HCT116 (cell line): ENCODE data around the gene ATP11B. TPM values are rescaled to one million over a fixed set of nuclear protein-coding genes. Genes with fewer than 3 reads are reported as not detected.

Source experiments
- ATAC-seq: fragments of 200-7000 bp; cut with Tn5 transposase; 2 replicates; pipeline ENCODE4 v1.9.1; 2020; ENCODE audit warnings: mild to moderate bottlenecking, moderate library complexity
- BruUV-seq: library from RNA; stranded (reverse); fragments of 400-500 nt; replicated peaks from 2 replicates; lab custom pipeline; 2021; lab: Mats Ljungman, UMichigan
- CTCF ChIA-PET: fragments of 300-600 bp; sonication (Branson Sonifier 250); formaldehyde crosslinking; loops from one replicate; lab custom pipeline; 2021; ENCODE audit warnings: antibody characterized with exemption; lab: Charles Lee
- POLR2A ChIA-PET: fragments of 300-600, 350-600 bp; sonication (Branson Sonifier 250); formaldehyde crosslinking; loops from one replicate; lab custom pipeline; 2021; ENCODE audit warnings: antibody characterized with exemption; lab: Charles Lee
- RAD21 ChIA-PET, 2 experiments: fragments of 300-600 bp; sonication (Branson Sonifier 250); formaldehyde crosslinking; loops; one replicate each; lab custom pipeline; 2023; ENCODE audit warnings: low total read pairs in 2 of 2; ENCODE audit not compliant: uncharacterized antibody in 2 of 2, unreplicated experiment in 2 of 2, low non-redundant PET in 1 of 2; lab: Charles Lee
- DNase-seq: peaks from one replicate; pipeline ENCODE4 v3.0.0-alpha.2; 2010; ENCODE audit warnings: low read depth, low spot score
- H2AFZ ChIP-seq: fragments of 200-600 bp; shearing (Covaris generic), sonication (generic); 2 replicates; pipeline ENCODE4 v1.6.1; 2017; ENCODE audit warnings: low read depth, mixed run types, mixed read lengths, antibody characterized with exemption, low read length; ENCODE audit not compliant: poor library complexity, severe bottlenecking
- H3K27ac ChIP-seq: 2 replicates; pipeline ENCODE4 v1.5.1; 2012; ENCODE audit warnings: low read depth, low read length
- H3K27me3 ChIP-seq: fragments of 200-600 bp; sonication (generic); 2 replicates; pipeline ENCODE4 v1.6.1; 2016; ENCODE audit warnings: mixed run types, low read length, mixed read lengths; ENCODE audit not compliant: insufficient read depth
- H3K36me3 ChIP-seq, 2 experiments: fragments of 200-500 bp in 1 of 2; fragments of 200-600 bp in 1 of 2; sonication (Bioruptor generic) in 1 of 2; sonication (generic) in 1 of 2; 2 replicates each; pipeline versions ENCODE4 v1.5.1 to v1.6.1; 2014 to 2016; ENCODE audit warnings: low read length in 2 of 2, inconsistent platforms in 1 of 2, mixed read lengths in 1 of 2, mixed run types in 1 of 2; ENCODE audit not compliant: insufficient read depth in 2 of 2, control insufficient read depth in 1 of 2
- H3K4me1 ChIP-seq, 2 experiments: fragments of 200-600 bp in 1 of 2; sonication (generic) in 1 of 2; 2 replicates each; pipeline versions ENCODE4 v1.5.1 to v1.6.1; 2012 to 2017; ENCODE audit warnings: low read length in 2 of 2, inconsistent platforms in 1 of 2, mild to moderate bottlenecking in 1 of 2, mixed read lengths in 1 of 2, mixed run types in 1 of 2, moderate library complexity in 1 of 2; ENCODE audit not compliant: insufficient read depth in 2 of 2, control insufficient read depth in 1 of 2
- H3K4me2 ChIP-seq: fragments of 200-600 bp; sonication (generic); 2 replicates; pipeline ENCODE4 v1.6.1; 2017; ENCODE audit warnings: mixed run types, low read length, mixed read lengths
- H3K4me3 ChIP-seq, 2 experiments: fragments of 200-600 bp in 1 of 2; sonication (generic) in 1 of 2; replicated peaks in 1 of 2; 2 replicates each; pipeline ENCODE4 v1.5.1; 2011 to 2016; ENCODE audit warnings: low read length in 2 of 2, control low read depth in 1 of 2, low read depth in 1 of 2, mild to moderate bottlenecking in 1 of 2, mixed read lengths in 1 of 2, mixed run types in 1 of 2
- H3K79me2 ChIP-seq: fragments of 200-600 bp; sonication (generic); 2 replicates; pipeline ENCODE4 v1.6.1; 2017; ENCODE audit warnings: mild to moderate bottlenecking, mixed run types, low read length, moderate library complexity, mixed read lengths; ENCODE audit not compliant: insufficient read depth
- H3K9ac ChIP-seq: fragments of 200-600 bp; sonication (generic); 2 replicates; pipeline ENCODE4 v1.6.1; 2016; ENCODE audit warnings: low read length, mixed read lengths
- H3K9me2 ChIP-seq: fragments of 200-600 bp; sonication (generic), shearing (Covaris generic); 2 replicates; pipeline ENCODE4 v1.6.1; 2017; ENCODE audit warnings: mixed run types, mild to moderate bottlenecking, moderate library complexity; ENCODE audit not compliant: insufficient read depth
- H3K9me3 ChIP-seq, 2 experiments: fragments of 200-500 bp in 1 of 2; fragments of 200-600 bp in 1 of 2; sonication (Bioruptor generic) in 1 of 2; sonication (generic) in 1 of 2; 2 replicates each; pipeline ENCODE4 v1.6.1; 2014 to 2017; ENCODE audit warnings: low read length in 2 of 2, mixed read lengths in 2 of 2, inconsistent platforms in 1 of 2, low read depth in 1 of 2, mild to moderate bottlenecking in 1 of 2, mixed run types in 1 of 2, moderate library complexity in 1 of 2; ENCODE audit not compliant: control insufficient read depth in 1 of 2, insufficient read depth in 1 of 2
- H4K20me1 ChIP-seq: fragments of 200-600 bp; sonication (generic), shearing (Covaris generic); 2 replicates; pipeline ENCODE4 v1.6.1; 2017; ENCODE audit warnings: mixed run types, mild to moderate bottlenecking, moderate library complexity; ENCODE audit not compliant: insufficient read depth
- CEBPB ChIP-seq: IDR thresholded peaks from 2 replicates; pipeline ENCODE4 v1.6.1; 2012; ENCODE audit warnings: low read depth
- EZH2phosphoT487 ChIP-seq: fragments of 200-600 bp; IDR thresholded peaks from 2 replicates; pipeline ENCODE4 v1.6.1; 2018; ENCODE audit warnings: antibody characterized with exemption, borderline replicate concordance
- POLR2A ChIP-seq: IDR thresholded peaks from 2 replicates; pipeline ENCODE4 v1.7.0; 2011; ENCODE audit warnings: borderline replicate concordance; ENCODE audit not compliant: insufficient read depth, insufficient read length; ENCODE audit errors: extremely low read depth
- TCF7L2 ChIP-seq: IDR thresholded peaks from 2 replicates; pipeline ENCODE4 v1.7.0; 2011; ENCODE audit warnings: borderline replicate concordance, inconsistent platforms; ENCODE audit not compliant: insufficient read depth, insufficient read length; ENCODE audit errors: extremely low read depth
- YY1 ChIP-seq: IDR thresholded peaks from 2 replicates; pipeline ENCODE4 v1.6.1; 2011; ENCODE audit warnings: low read length, low read depth, moderate library complexity, mild to moderate bottlenecking; ENCODE audit not compliant: insufficient replicate concordance; ENCODE audit errors: extremely low read depth
- ZFX ChIP-seq: fragments of 450-650 bp; IDR thresholded peaks from 2 replicates; pipeline ENCODE4 v1.6.1; 2017
- intact Hi-C: fragments of 100-400 bp; cut with micrococcal nuclease; formaldehyde crosslinking; loops from 2 replicates; pipeline ENCODE4 v1.10.0; 2022
- total RNA-seq: library from RNA; stranded (reverse); gene quantifications from one replicate; pipeline ENCODE4 v1.2.1, GENCODE V29; 2021; ENCODE audit not compliant: unreplicated experiment
- TF ChIP-seq, protein P1 (sequence below): IDR thresholded peaks from 2 replicates; pipeline ENCODE4 v1.6.1; 2011; ENCODE audit warnings: mild to moderate bottlenecking, low read length, moderate library complexity; ENCODE audit not compliant: insufficient replicate concordance; ENCODE audit errors: extremely low read depth
- TF ChIP-seq, protein P2 (sequence below): IDR thresholded peaks from 2 replicates; pipeline ENCODE4 v1.6.1; 2012

ATP11B gene
- total RNA-seq, 1 experiment from 2014 or later: 53.0 TPM

GRCh38 chr3:182790612-182791011 lies 2.7 kb upstream of the ATP11B start:
- CTCF ChIA-PET: no interaction called here
- RAD21 ChIA-PET: no interaction called here

More at GRCh38 chr3:182790612-182791011, 2.7 kb upstream of the ATP11B start:
- Histone ChIP-seq H3K4me1 (peaks cover 8 to 18% of the 10 kb centered on the region in 2 experiments; a peak in 3 of 4 replicates), H3K27me3 (no peaks in the 10 kb centered on the region), H3K4me2 (no peak overlapping the region), H3K36me3 (no peaks in the 10 kb centered on the region), H3K9ac (no peak overlapping the region), H4K20me1 (no peaks in the 10 kb centered on the region), H3K9me2 (no peaks in the 10 kb centered on the region), H3K79me2 (peaks cover 18% of the 10 kb centered on the region), H3K27ac (no peak overlapping the region), H3K4me3 (no peak overlapping the region), H2AFZ (no peak overlapping the region), H3K9me3 (no peaks in the 10 kb centered on the region)
- POLR2A ChIA-PET: no interaction called here
- no TSS peak for BruUV-seq
- ATAC-seq: no peak
- no peak for DNase-seq
- TF ChIP-seq, protein P1, sequence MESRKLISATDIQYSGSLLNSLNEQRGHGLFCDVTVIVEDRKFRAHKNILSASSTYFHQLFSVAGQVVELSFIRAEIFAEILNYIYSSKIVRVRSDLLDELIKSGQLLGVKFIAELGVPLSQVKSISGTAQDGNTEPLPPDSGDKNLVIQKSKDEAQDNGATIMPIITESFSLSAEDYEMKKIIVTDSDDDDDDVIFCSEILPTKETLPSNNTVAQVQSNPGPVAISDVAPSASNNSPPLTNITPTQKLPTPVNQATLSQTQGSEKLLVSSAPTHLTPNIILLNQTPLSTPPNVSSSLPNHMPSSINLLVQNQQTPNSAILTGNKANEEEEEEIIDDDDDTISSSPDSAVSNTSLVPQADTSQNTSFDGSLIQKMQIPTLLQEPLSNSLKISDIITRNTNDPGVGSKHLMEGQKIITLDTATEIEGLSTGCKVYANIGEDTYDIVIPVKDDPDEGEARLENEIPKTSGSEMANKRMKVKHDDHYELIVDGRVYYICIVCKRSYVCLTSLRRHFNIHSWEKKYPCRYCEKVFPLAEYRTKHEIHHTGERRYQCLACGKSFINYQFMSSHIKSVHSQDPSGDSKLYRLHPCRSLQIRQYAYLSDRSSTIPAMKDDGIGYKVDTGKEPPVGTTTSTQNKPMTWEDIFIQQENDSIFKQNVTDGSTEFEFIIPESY: no peak
- TF ChIP-seq TCF7L2: no peak
- no peak for TF ChIP-seq ZFX
- TF ChIP-seq EZH2phosphoT487: no peak
- no peak for TF ChIP-seq POLR2A
- TF ChIP-seq, protein P2, sequence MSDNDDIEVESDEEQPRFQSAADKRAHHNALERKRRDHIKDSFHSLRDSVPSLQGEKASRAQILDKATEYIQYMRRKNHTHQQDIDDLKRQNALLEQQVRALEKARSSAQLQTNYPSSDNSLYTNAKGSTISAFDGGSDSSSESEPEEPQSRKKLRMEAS: no peak
- TF ChIP-seq CEBPB: no peak
- TF ChIP-seq YY1: no peak
- intact Hi-C loops: no loop called here
